Activated naive CD4-positive, alpha-beta T cell treated with anti-CD3 and anti-CD28 coated beads, Interleukin-2, amount 50 U/mL, for 16 hours (primary cell): ENCODE results near the gene BRD8.
A peak's percentile ranks its signal among the peaks of the same experiment; 100 is the strongest.
"Not testable (repeated sequence)": the region's sequence is repeated elsewhere in the genome, so short reads cannot be mapped to it uniquely, and the experiment has no call there.

Experiments used
- DNase-seq: peaks from one replicate; pipeline ENCODE4 v3.0.0-alpha.2; 2020

The BRD8 gene, protein sequence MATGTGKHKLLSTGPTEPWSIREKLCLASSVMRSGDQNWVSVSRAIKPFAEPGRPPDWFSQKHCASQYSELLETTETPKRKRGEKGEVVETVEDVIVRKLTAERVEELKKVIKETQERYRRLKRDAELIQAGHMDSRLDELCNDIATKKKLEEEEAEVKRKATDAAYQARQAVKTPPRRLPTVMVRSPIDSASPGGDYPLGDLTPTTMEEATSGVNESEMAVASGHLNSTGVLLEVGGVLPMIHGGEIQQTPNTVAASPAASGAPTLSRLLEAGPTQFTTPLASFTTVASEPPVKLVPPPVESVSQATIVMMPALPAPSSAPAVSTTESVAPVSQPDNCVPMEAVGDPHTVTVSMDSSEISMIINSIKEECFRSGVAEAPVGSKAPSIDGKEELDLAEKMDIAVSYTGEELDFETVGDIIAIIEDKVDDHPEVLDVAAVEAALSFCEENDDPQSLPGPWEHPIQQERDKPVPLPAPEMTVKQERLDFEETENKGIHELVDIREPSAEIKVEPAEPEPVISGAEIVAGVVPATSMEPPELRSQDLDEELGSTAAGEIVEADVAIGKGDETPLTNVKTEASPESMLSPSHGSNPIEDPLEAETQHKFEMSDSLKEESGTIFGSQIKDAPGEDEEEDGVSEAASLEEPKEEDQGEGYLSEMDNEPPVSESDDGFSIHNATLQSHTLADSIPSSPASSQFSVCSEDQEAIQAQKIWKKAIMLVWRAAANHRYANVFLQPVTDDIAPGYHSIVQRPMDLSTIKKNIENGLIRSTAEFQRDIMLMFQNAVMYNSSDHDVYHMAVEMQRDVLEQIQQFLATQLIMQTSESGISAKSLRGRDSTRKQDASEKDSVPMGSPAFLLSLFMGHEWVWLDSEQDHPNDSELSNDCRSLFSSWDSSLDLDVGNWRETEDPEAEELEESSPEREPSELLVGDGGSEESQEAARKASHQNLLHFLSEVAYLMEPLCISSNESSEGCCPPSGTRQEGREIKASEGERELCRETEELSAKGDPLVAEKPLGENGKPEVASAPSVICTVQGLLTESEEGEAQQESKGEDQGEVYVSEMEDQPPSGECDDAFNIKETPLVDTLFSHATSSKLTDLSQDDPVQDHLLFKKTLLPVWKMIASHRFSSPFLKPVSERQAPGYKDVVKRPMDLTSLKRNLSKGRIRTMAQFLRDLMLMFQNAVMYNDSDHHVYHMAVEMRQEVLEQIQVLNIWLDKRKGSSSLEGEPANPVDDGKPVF

DNA sequence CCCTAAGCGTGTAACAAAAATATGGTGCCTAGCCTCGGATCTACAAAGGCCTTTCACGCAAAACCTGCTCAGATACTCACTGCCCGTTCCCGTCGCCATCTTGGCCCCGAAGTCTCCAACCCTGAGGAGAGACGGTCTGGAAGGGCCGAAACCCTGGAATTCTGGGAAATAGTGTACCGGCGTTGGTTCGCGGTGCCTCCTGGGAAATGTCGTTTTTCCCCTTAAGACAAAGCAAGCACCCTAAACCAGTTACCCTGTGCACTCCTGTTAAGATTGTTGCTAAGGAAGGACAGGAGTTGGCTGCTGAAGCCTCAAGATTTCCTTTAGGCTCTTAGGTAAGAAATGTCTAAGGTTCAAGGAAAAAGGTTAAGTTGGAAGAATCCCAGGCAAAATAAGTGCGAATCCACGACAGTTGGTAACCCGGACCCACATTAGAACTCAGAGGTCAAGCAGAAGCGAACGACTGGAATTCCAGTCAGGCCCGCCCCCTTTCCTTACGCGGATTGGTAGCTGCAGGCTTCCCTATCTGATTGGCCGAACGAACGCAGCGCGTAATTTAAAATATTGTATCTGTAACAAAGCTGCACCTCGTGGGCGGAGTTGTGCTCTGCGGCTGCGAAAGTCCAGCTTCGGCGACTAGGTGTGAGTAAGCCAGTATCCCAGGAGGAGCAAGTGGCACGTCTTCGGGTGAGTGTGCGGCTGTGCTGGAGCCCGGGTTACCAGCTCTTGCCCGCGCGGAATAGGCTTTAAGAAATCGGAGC, at the start of gene BRD8, which contains the start of gene KIF20A:
TSS of gene BRD8 (minus strand) at position 115 of the 761 bp plus-strand sequence. CDS start at position 99, 16 bp downstream.
TSS of gene KIF20A (plus strand) at position 597 of the 761 bp plus-strand sequence. CDS start 569 bp downstream, outside the sequence.
- peak; percentile 88 for DNase-seq

DNA sequence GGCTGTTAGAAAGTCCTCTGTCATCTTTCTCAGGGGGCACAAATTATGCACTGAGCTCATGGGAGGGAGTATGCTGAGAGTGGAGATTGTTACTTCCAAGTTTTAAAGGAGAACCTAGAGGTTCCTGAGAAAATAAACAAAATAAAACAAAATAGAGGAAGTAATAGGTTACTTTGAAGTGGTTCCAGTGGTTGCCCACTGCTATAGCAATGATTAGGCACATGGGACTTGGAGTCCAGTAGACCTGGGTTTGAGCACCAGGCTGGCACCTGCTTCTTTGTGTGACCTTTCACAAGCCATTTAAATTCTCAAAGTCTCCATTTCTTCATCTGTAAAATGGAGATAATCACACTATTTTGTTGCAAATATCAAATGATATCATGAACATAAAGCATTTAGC, 48.5 kb upstream of the BRD8 start:
- DNase-seq: no peak

DNA sequence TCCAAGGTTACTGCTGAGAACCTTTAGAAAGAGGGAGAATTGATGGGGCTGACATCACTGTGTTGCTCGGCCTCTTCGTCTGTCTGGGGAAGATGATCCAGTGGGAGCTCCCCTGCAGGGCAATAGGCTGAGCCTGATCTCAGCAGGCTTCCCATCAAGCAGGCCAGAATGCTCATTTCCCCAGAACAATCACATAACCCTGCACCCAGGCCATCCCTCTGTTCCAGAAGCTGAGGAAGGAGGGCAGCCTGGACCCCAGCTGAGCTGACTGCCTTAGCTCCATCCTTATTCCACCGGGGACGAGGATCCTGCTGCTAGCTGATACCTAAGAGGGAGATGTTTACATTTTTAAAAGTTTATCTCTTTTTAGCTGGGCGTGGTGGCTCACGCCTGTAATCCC, 46.3 kb upstream of the BRD8 start:
- DNase-seq: no peak

DNA sequence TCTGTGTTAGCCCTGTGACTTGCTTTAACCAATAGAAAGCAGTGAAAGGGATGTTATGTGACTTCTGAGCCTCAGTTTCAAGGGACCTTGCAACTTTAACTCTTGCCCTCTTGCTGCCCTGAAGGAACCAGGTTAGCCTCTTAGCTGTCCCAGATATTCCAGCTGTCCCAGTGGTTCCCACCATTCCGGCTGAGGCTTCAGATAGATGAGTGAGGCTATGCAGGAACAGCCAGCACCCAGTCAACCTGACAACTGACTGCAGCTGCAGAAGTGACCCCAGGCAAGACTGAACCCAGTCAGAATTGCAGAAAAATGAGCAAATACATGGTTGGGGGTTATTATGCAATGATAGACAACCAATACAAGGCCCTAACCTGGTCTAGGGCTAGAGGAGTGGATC, 45.1 kb upstream of the BRD8 start:
- no peak for DNase-seq

DNA sequence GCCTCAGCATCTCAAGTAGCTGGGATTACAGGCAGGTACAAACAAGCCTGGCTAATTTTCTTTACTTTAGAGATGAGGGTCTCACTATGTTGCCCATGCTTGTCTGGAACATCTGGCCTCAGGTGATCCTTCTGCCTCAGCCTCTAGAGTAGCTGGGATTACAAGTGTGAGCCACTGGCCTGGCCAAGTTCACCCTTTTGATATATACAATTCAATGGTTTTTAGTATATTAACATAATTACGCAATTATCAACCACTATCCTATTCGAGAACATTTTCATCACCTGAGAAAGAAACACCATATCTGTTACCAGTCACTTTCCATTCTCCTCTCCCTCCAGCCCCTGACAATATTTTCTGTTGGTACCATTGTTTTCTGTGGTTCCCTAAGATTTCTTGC, 38.4 kb upstream of the BRD8 start:
- DNase-seq: no peak

DNA sequence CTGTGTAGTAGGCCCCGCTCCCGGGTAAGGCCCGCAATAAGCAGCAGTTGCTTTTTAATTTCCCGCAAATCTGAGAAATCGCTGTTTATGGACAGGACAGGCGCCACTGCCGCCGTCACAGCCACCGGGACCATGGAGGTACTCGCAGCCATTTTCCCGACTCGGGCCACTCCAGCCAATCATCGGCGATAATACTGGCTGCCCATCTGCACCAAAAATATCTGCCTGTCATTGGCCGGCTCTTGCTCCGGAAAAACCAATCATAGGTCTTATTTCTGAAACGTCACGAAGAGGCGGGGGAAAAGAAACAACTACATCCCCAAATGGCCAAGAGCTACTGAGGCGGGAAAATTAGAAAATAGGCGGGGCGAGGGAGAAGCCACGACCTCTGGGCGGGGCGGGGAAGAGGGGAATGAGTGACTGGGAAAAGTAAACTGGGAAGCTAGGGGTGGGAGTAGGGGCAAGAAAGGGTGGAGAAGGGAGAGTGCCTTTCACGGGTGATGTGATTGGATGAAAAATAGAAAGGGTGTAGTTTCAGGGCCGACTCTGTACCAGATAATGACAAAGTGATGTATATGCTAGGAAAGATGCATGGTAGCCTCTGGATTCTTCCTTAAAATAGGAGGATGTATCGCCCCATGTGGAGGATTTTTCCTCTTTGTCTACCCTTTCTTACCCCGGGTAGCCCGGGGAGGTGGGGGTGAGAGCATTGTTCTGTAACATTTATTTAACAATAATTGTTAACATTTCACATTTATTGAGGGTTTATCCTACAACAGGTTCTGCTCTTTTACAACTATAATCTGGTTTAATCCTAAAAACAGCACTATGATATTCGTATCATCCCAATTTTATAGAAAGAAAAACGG, 35.0 kb upstream of the BRD8 start, which contains the start of gene CDC23:
TSS of gene CDC23 (minus strand) at position 163 of the 869 bp plus-strand sequence. CDS start at position 152, 11 bp downstream.
- DNase-seq: peak; percentile 87

DNA sequence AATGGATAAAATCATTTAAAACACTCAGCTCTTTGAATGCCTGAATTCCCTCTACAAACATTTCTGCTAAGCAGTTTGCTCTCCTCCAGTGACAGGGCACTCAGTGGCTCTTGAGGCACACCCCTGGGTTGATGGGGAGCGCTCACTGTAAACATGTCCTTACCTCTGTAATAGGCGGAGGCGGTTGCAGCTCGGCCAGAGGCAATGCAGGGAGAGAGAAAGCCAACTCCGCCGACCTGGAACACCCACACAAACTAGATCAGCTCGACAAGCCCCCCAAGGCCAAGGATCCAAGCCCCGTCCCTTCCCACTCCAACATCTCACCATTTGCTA, 34.4 kb upstream of the BRD8 start:
- DNase-seq: no peak

DNA sequence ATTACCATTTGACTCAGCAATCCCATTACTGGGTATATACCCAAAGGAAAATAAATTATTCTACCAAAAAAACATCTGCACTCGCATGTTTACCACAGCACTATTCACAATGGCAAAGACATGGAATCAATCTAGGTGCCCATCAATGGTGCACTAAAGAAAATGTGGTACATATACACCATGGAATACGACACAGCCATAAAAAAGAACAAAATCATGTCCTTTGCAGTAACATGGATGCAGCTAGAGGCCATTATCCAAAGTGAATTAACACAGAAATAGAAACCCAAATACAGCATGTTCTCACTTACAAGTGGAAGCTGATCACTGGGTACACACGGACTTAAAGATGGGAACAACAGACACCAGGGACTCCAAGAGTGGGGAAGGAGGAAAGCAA, 32.6 kb upstream of the BRD8 start:
- DNase-seq: no peak

DNA sequence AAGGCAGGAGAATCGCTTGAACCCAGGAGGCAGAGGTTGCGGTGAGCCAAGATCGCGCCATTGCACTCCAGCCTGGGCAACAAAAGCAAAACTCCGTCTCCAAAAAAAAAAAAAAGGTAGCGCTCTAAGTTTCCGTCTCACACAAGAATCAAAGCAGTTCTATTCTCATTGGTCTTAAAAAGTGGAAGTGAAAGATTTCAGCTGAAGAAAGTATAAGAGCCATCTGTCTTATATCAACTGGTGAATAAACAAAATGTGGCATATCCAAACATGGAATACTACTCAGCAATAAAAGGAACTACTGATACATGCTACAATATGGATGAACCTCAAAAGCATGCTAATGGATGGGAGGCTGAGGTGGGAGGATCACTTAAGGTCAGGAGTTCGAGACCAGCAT, 15.4 kb upstream of the BRD8 start:
- not testable (repeated sequence) for DNase-seq

DNA sequence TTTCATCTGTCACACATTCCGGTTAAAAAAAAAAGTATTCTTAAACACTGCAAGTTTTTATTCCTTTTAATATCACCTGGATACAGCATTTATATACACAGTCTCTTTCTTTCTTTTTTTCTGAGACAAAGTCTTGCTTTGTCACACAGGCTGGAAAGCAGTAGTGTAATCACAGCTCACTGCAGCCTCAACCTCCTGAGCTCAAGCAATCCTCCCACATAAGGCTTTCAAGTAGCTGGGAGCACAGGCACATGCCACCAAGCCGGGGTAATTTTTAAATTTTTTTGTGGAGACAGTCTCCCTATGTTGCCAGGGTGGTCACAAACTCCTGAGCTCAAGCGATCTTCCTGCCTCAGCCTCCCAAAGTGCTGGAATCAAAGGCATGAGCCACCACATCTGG, 14.4 kb upstream of the BRD8 start:
- no peak for DNase-seq

DNA sequence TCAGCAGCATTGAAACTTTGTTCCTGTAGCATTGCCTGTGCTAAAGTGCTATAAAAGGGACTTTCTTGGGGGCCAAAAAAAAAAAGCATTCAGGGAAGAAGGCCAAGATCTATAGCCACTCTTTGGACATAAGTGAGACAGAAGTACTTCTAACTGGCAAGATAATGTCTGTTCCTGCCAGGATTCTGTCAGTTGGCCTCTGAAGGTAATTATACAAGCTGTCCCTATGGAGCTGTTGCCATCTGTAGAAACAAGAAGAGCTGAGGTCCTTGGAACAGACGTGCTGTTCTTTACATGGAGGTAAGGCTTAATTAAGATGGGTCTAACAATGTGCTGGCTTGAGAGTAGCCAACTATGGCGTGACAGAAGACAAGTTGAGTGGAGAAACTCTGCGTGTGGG, 10.2 kb upstream of the BRD8 start:
- DNase-seq: no peak

DNA sequence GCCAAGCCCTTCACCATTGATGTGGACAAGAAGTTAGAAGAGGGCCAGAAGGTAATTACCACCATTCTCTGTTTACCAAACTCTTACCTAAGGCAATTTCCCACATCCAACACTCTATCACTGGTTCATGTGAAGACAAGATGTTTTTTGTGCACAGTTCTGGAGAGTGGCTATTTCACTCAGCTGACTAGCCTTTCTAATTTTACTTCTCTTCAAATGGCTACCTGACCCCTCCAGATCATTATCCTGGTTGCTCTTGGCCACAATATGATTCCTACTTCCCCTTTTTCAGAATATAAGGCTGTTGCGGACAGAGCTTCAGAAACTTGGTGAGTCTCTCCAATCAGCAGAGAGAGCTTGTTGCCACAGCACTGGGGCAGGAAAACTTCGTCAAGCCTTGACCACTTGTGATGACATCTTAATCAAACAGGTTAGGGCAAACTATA, 7.6 kb upstream of the BRD8 start:
- no peak for DNase-seq

DNA sequence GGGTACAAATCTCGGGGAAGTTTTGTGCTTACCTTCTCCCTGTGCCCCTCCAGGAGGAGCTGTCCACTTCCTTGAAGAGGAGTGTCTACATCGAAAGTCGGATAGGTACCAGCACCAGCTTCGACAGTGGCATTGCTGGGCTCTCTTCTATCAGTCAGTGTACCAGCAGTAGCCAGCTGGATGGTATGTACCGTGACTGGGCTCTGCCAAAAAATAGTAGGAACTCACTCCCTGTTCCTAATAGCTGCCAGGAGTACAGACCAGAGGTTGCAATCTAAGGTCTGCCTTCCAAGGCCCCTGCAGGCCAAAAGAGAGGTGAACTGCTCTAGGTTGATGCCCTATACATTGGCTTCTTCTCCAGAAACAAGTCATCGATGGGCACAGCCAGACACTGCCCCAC, 4.4 kb upstream of the BRD8 start:
- DNase-seq: no peak

DNA sequence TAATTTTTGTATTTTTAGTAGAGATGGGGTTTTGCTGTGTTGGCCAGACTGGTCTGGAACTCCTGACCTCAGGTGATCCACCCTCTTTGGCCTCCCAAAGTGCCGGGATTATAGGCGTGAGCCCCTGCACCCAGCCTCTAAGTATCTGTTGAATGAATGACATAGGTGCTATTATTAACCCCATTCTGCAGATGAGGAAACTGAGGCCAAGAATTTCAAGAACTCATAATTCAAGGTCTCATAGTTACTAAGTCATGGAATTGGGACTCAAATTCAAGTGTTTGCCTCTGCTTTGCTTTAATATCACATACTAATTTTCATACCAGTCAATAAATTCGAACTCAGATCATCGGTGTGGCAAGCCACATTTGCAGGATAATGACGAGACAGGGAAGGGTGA, 2.4 kb upstream of the BRD8 start:
- DNase-seq: no peak

DNA sequence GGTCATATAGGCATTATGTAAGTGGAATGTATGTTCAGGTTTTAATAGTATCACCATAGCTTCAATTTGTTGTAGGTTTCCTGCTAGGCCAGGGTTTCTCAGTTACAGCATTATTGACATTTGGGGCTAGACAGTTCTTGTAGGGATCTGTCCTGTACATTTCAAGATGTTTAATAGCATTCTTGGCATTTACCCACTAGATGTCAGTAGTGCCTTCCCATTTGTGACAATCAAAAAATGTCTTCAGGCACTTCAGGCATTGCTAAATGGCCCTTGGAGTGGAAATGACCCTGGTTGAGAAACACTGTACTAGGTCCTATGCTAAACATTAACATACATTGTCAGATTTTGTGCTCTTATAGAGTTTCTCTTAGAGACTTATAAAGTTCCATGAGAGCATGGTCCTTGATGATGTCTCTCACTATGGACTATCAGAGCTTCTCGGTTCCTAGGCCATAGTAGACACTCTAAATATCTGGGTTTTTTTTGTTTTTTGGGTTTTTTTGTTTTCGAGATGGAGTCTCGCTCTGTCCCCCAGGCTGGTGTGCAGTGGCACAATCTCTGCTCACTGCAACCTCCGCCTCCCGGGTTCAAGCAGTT, 1.9 kb upstream of the BRD8 start:
- DNase-seq: no peak

DNA sequence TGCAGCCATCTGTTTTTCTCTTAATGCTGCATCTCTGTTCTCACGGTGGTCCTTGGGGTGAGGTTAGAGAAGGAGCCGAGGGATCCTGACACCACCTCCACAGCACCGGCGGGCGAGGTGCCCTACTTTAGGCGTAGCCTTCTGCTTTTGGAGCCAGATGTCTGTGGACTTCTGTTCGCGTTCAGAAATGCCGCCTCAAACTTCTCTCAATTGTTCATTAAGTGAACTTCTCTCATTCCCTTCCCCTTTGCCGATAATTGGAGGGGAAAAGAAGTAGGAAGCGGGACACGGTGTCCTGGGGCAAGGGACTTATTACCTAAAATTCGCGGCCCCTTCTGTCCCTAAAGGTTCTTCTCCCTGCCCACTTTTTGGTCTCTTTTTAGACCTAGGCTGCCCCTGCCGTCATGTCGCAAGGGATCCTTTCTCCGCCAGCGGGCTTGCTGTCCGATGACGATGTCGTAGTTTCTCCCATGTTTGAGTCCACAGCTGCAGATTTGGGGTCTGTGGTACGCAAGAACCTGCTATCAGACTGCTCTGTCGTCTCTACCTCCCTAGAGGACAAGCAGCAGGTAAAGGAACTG, 937 bp upstream of the BRD8 start:
- no peak for DNase-seq

DNA sequence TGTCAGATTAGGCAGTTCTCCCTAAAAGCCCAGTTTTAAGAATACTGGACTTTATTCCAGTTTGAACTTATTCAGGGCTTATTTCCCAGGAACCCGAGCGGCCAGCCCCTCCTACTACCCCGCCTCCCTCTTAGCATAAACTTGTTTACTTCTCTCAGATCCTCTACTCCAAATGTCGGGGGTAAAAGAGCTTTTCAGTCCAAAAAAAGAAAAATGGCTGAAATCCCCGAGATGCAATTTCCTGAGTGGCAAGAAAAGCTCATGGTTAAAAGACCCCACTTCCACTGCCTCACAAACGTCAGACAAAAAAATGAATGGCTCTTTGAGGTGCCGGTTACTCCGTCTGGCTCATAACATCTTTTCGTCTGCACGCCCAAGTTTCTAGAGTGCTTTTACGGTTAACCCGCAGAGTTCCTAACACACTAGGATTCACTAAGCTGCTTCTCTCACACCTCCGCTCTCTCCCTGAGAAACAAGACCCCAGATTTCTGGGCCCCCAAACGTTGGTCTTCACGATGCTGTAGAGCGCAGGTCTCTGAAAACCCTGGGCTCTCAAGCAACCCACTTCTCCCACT, 402 bp downstream of the BRD8 start:
- peak; percentile 13 for DNase-seq

DNA sequence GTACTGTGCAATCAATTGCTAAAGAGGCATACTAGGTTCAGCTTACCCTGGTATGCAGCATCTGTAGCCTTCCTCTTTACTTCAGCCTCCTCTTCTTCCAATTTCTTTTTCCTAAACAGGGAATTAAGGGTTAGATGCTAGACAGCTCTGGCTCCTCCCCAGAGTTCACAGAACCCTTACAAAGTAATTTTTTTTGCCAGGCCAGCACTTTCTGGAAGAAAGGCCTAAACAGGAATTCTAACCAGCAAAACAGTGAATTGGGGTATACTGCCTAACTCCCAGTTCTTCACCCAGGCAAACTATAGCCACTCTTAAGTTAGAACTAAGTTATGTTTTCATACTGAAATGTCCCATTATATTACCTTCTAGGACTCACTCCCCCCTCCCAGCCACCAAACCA, 8.1 kb downstream of the BRD8 start:
- no peak for DNase-seq

DNA sequence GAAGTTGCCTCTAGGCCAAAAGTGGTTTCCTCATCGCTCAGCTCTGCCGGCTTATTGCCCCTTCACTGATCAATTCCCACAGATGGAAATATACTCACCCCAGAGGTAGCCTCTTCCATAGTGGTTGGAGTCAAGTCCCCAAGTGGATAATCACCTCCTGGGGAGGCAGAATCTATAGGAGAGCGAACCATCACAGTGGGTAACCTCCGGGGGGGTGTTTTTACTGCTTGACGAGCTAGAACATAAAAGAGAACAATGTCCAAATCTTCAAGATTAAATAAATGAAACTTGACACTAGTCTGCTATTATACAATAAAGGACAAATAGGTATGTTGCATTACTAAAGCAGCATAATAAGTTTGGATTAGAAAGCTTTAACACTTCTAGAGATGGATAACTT, 9.3 kb downstream of the BRD8 start:
- no peak for DNase-seq

DNA sequence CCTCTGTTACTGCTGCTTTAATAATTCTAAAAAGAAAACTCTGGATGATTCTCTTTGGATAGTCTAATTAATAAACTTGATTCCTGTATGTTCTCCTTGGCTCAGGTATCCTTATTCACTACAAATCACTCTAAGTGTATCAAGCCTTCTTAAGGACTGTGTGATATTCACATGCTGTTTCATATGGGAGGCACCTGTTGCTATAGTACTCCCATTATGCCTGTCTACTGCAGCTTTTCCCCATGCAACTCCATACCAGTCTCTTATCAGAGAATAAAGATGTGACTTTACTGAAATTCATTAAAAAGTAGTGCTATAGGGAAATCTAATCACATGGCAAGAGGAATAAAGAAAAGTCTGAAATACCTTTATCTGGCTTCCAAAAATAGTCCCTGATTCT, 14.7 kb downstream of the BRD8 start:
- no peak for DNase-seq
